GM12878 (cell line): ENCODE data around the gene FREY1. TPM values are rescaled to one million over a fixed set of nuclear protein-coding genes. Genes with fewer than 3 reads are reported as not detected.

Experiments used
- ATAC-seq: fragments of 200-7000 bp; cut with Tn5 transposase; 3 replicates; pipeline ENCODE4 v1.9.1; 2020; ENCODE audit warnings: mild to moderate bottlenecking, moderate library complexity
- BruUV-seq: library from RNA; stranded (reverse); fragments of 400-500 nt; replicated peaks from 2 replicates; lab custom pipeline; 2021; lab: Mats Ljungman, UMichigan
- CTCF ChIA-PET: fragments of 300-600 bp; sonication (Branson Sonifier 250); formaldehyde crosslinking; extraction: SDS; loops from one replicate; lab custom pipeline; 2021; ENCODE audit warnings: inconsistent platforms; lab: Yijun Ruan, JAX
- POLR2A ChIA-PET: fragments of 350-600 bp; formaldehyde crosslinking; extraction: SDS; loops from one replicate; lab custom pipeline; 2021; ENCODE audit warnings: inconsistent platforms; lab: Charles Lee
- RAD21 ChIA-PET: fragments of 300-600 bp; sonication (Branson Sonifier 250); formaldehyde crosslinking; loops from one replicate; lab custom pipeline; 2023; ENCODE audit warnings: antibody characterized with exemption; ENCODE audit not compliant: unreplicated experiment; lab: Charles Lee
- SMC1A ChIA-PET: fragments of 300-600 bp; sonication (Branson Sonifier 250); formaldehyde crosslinking; loops from one replicate; lab custom pipeline; 2023; ENCODE audit not compliant: unreplicated experiment, uncharacterized antibody; lab: Charles Lee
- DNase-seq: peaks from one replicate; pipeline ENCODE4 v3.0.0-alpha.2; 2011; ENCODE audit warnings: low read depth, low spot score
- FAIRE-seq: peaks from 3 replicates; lab custom pipeline; 2011; peaks lifted over from hg19 to GRCh38; lab: Jason Lieb, UNC
- H2AFZ ChIP-seq: 2 replicates; pipeline ENCODE4 v1.6.0; 2011; ENCODE audit warnings: low read depth, low read length, control low read depth; ENCODE audit not compliant: control insufficient read depth
- H3K27ac ChIP-seq: 2 replicates; pipeline ENCODE4 v1.5.1; 2011; ENCODE audit warnings: control low read depth; ENCODE audit not compliant: control insufficient read depth, insufficient read depth
- H3K27me3 ChIP-seq, 2 experiments: replicated peaks in 1 of 2; 2 replicates each; pipeline versions ENCODE4 v1.6.0 to v1.6.1; 2011; ENCODE audit warnings: low read length in 1 of 2; ENCODE audit not compliant: control insufficient read depth in 2 of 2, insufficient read depth in 2 of 2
- H3K36me3 ChIP-seq, 2 experiments: 2 replicates each; pipeline ENCODE4 v1.5.1; 2011; ENCODE audit warnings: low read length in 1 of 2; ENCODE audit not compliant: control insufficient read depth in 2 of 2, insufficient read depth in 2 of 2
- H3K4me1 ChIP-seq: 2 replicates; pipeline ENCODE4 v1.6.1; 2011; ENCODE audit warnings: mild to moderate bottlenecking, low read length, moderate library complexity, mixed read lengths; ENCODE audit not compliant: control insufficient read depth, insufficient read depth
- H3K4me2 ChIP-seq: 2 replicates; pipeline ENCODE4 v1.6.0; 2011; ENCODE audit warnings: control low read depth; ENCODE audit not compliant: control insufficient read depth, insufficient read depth
- H3K4me3 ChIP-seq: fragments of 200-600 bp; sonication (generic); 2 replicates; pipeline ENCODE4 v1.5.1; 2016
- H3K79me2 ChIP-seq: 2 replicates; pipeline ENCODE4 v1.6.0; 2011; ENCODE audit warnings: low read length; ENCODE audit not compliant: control insufficient read depth, insufficient read depth
- H3K9ac ChIP-seq: 2 replicates; pipeline ENCODE4 v1.8.0; 2011; ENCODE audit warnings: low read length, control low read depth, mixed read lengths; ENCODE audit not compliant: control insufficient read depth, insufficient read depth
- H3K9me3 ChIP-seq: replicated peaks from 3 replicates; pipeline ENCODE4 v1.5.1; 2011; ENCODE audit warnings: mild to moderate bottlenecking, low read length; ENCODE audit not compliant: control insufficient read depth, insufficient read depth
- H4K20me1 ChIP-seq: 2 replicates; pipeline ENCODE4 v1.6.0; 2011; ENCODE audit not compliant: control insufficient read depth, insufficient read depth
- ATF3 ChIP-seq: IDR thresholded peaks from 2 replicates; pipeline ENCODE4 v1.6.1; 2011; ENCODE audit warnings: low read depth, mild to moderate bottlenecking, low read length, moderate library complexity, borderline replicate concordance; ENCODE audit errors: extremely low read depth
- ATF7 ChIP-seq: fragments of 450-650 bp; IDR thresholded peaks from 2 replicates; pipeline ENCODE4 v1.6.1; 2016; ENCODE audit warnings: low read depth, mild to moderate bottlenecking
- MEF2A ChIP-seq: IDR thresholded peaks from 2 replicates; pipeline ENCODE4 v1.6.1; 2011; ENCODE audit warnings: low read depth, mild to moderate bottlenecking, low read length, moderate library complexity; ENCODE audit not compliant: insufficient read depth
- MYB ChIP-seq: fragments of 150-350 bp; IDR thresholded peaks from 2 replicates; pipeline ENCODE4 v1.6.1; 2014; ENCODE audit warnings: mild to moderate bottlenecking, low read depth, low read length, borderline replicate concordance
- NBN ChIP-seq: fragments of 450-650 bp; IDR thresholded peaks from 2 replicates; pipeline ENCODE4 v1.6.1; 2016
- WGBS: methylation state at CpG from one replicate; pipeline ENCODE4 v1.1.6; 2016; ENCODE audit warnings: low lambda C conversion rate; ENCODE audit not compliant: insufficient replicate concordance, insufficient coverage; ENCODE audit errors: missing lambda C conversion rate; 5-methylcytosine and 5-hydroxymethylcytosine counted together
- in situ Hi-C: fragments of 300-500 bp; cut with MboI; formaldehyde crosslinking; loops from 9 replicates; pipeline ENCODE4 v1.14.3; 2018; ENCODE audit warnings: mixed read lengths
- intact Hi-C: fragments of 100-400 bp; cut with micrococcal nuclease; formaldehyde crosslinking; loops from one replicate; pipeline ENCODE4 v1.14.2; 2022; ENCODE audit not compliant: unreplicated experiment
- polyA plus RNA-seq, 11 experiments: library from polyadenylated mRNA; depleted of rRNA in 4 of 11; unstranded in 6 of 11; stranded (reverse) in 5 of 11; fragments of >200 nt; fragmentation: Nextera tagmentation in 4 of 11; fragmentation: Illumina TruSeq in 1 of 11; extraction: Ambion mirVana in 4 of 11; extraction: Trizol in 1 of 11; gene quantifications; 1 replicate in 1 of 11; 2 replicates in 10 of 11; pipeline versions ENCODE4 v1.2.1 to v1.2.3, GENCODE V29; 2011 to 2016; ENCODE audit warnings: inconsistent platforms in 2 of 11, missing spikeins in 2 of 11, low read depth in 1 of 11
- total RNA-seq, 4 experiments: library from RNA; depleted of rRNA in 3 of 4; stranded (reverse); fragments of >200 nt in 3 of 4; fragmentation: Illumina TruSeq in 1 of 4; extraction: Trizol in 1 of 4; gene quantifications; 2 replicates each; pipeline versions ENCODE4 v1.2.1 to v1.2.3, GENCODE V29; 2013 to 2021
- TF ChIP-seq, protein P1 (sequence below): IDR thresholded peaks from 2 replicates; pipeline ENCODE4 v1.6.1; 2011; ENCODE audit warnings: mild to moderate bottlenecking, low read depth, low read length, moderate library complexity; ENCODE audit not compliant: insufficient replicate concordance

The FREY1 gene
- total and polyA plus RNA-seq, 10 of the 15 experiments (the other 5 are each of a cell fraction or from before 2014, with no cell fraction given): 0.13 to 1.7 (median 0.39) TPM; not detected in 3

DNA sequence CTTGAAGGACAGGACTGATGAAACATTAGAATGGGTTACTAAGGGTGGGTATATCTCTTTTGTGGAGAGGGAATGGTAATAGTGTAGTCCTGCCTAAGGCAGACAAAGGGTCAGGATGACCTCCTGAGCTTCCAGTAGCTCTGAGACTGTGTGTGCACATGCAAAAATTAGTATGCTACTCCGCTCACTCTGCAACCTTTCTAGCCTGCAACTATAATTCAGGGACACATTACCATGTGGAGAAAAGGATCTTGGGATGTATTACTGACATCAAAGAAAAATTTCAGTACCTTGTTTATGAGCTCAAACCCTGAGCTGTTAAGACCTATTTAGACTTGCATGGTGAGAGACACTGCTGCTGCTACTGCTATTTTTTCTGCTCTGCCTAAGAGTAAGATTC, 40.8 kb upstream of the FREY1 start:
- H2AFZ ChIP-seq: no peak overlapping the region
- no peak overlapping the region for H3K9ac ChIP-seq
- no peaks in the 10 kb centered on the region for H3K9me3 ChIP-seq
- 96% methylated on average over 1 of the region's 1 CpG for WGBS
- POLR2A ChIA-PET: no interaction called here
- RAD21 ChIA-PET: no interaction called here
- no TSS peak for BruUV-seq
- in situ Hi-C loops: no loop called here
- SMC1A ChIA-PET: interaction anchor here (0.7 to 0.9 kb wide), 3 partner anchors 10 to 344 kb away, joined by 3 to 5 read pairs (median 3); no protein-coding TSS in a partner anchor
- peaks cover 3 to 18% of the 10 kb centered on the region in 2 experiments for H3K36me3 ChIP-seq
- H4K20me1 ChIP-seq: no peaks in the 10 kb centered on the region
- no peaks in the 10 kb centered on the region for H3K27me3 ChIP-seq
- TF ChIP-seq MEF2A (no peak), MYB (no peak), NBN (no peak), ATF7 (no peak)
- TF ChIP-seq, protein P1, sequence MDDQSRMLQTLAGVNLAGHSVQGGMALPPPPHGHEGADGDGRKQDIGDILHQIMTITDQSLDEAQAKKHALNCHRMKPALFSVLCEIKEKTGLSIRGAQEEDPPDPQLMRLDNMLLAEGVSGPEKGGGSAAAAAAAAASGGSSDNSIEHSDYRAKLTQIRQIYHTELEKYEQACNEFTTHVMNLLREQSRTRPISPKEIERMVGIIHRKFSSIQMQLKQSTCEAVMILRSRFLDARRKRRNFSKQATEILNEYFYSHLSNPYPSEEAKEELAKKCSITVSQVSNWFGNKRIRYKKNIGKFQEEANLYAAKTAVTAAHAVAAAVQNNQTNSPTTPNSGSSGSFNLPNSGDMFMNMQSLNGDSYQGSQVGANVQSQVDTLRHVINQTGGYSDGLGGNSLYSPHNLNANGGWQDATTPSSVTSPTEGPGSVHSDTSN: no peak
- TF ChIP-seq, all 136 proteins: peak for 0
- intact Hi-C loops: no loop called here
- H3K4me2 ChIP-seq: no peak overlapping the region
- H3K4me1 ChIP-seq: no peaks in the 10 kb centered on the region
- no peak overlapping the region for H3K27ac ChIP-seq
- no peak overlapping the region for H3K4me3 ChIP-seq
- DNase-seq (no peak), FAIRE-seq (no peak), ATAC-seq (no peak)
- CTCF ChIA-PET: interaction anchor here (9.0 kb wide), 1 partner anchor 18 kb away, joined by 60 read pairs; no protein-coding TSS in a partner anchor
- no peaks in the 10 kb centered on the region for H3K79me2 ChIP-seq

DNA sequence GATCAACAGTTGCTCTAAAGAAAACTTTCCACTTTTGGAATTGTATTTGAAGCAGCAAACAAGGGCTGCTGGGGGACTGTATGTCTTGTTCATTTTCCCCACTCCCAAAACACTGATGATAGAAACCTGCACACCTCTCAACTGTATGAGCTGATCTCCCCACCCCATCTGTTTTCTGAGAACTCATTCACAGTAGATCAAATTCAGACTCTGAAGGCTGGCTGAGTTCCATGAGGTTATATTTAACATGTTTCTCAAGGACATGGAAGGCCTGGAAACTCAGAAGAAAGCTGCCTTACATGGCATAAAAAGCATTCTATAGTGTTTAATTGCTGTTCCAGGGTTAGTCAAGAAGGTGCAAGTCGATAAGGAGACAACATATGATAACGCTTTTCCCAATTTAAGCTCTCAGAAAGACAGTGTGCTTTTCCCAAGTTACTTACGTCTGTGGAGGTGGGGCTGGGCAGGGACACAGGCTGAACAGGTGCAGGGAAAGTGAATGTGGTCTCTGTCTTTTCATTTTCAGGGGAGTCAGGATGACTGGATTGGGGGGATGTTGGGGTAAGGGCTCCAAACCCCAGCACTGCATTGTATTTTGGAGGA, 38.4 kb upstream of the FREY1 start:
- FAIRE-seq (no peak), DNase-seq (no peak), ATAC-seq (no peak)
- H3K27ac ChIP-seq: no peak overlapping the region
- H2AFZ ChIP-seq: no peak overlapping the region
- no peaks in the 10 kb centered on the region for H3K4me1 ChIP-seq
- ChIA-PET CTCF (interaction anchor here (1.1 kb wide), 1 partner anchor 16 kb away, joined by 4 read pairs; no protein-coding TSS in a partner anchor), POLR2A (no interaction called here), RAD21 (no interaction called here), SMC1A (interaction anchor here (0.7 kb wide), 1 partner anchor 22 kb away, joined by 3 read pairs; no protein-coding TSS in a partner anchor)
- no peak for TF ChIP-seq ATF3
- H3K9ac ChIP-seq: no peak overlapping the region
- 89% methylated on average over 3 of the region's 3 CpGs for WGBS
- H3K79me2 ChIP-seq: no peaks in the 10 kb centered on the region
- no peak overlapping the region for H3K4me2 ChIP-seq
- H4K20me1 ChIP-seq: no peaks in the 10 kb centered on the region
- H3K9me3 ChIP-seq: no peaks in the 10 kb centered on the region
- intact Hi-C loops (no loop called here), in situ Hi-C loops (no loop called here)
- no peaks in the 10 kb centered on the region for H3K27me3 ChIP-seq
- H3K4me3 ChIP-seq: no peak overlapping the region
- no TSS peak for BruUV-seq
- H3K36me3 ChIP-seq: peaks cover 3 to 27% of the 10 kb centered on the region in 2 experiments
